NT2/D1 (cell line): Measurements from ENCODE around the gene NDUFAF3.

Experiments used
- YY1 ChIP-seq: IDR thresholded peaks from 2 replicates; pipeline ENCODE4 v1.6.1; 2011; ENCODE audit not compliant: insufficient read length, insufficient read depth
- ZNF274 ChIP-seq: IDR thresholded peaks from 2 replicates; pipeline ENCODE4 v1.6.1; 2011; ENCODE audit warnings: mild to moderate bottlenecking, low read depth, low read length

DNA sequence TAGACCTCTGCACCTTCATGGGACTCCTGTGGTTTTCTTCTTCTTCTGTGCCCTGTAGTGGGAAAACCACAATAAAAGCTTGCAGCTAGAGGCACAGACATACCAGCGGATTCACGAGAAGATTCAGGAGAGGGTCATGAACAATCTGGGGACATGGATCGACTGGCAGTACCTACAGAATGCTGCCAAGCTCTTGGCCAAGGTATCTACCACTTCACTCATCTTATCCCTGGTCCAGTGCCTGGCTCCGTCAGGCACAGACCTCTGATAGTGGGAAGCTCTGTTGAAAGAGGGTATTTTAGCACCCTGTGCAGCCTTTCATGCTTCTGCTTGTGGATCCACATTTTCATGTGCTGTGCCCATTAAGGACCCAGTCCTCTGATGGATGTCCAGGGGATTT, 41.6 kb upstream of the NDUFAF3 start:
- TF ChIP-seq ZNF274 (no peak), YY1 (no peak)
